Astrocyte (in vitro differentiated cells and primary cell): ENCODE results near the gene OR56A1.

Source experiments
- CTCF ChIP-seq: IDR thresholded peaks from 2 replicates; pipeline ENCODE4 v1.5.1; 2011; ENCODE audit warnings: low read depth, mild to moderate bottlenecking, inconsistent platforms, low read length, moderate library complexity; ENCODE audit not compliant: insufficient read depth
- EZH2 ChIP-seq: IDR thresholded peaks from 2 replicates; pipeline ENCODE4 v1.6.1; 2012; ENCODE audit warnings: mild to moderate bottlenecking, low read length, inconsistent platforms; ENCODE audit not compliant: insufficient read depth

GRCh38 chr11:6079463-6079862, 48.9 kb upstream of the OR56A1 start:
- TF ChIP-seq CTCF (no peak), EZH2 (no peak)
